ENCODE data around the gene MASP1. TPM values are rescaled to one million over a fixed set of nuclear protein-coding genes. Genes with fewer than 3 reads are reported as not detected.

Gene MASP1
- total and polyA plus RNA-seq, 2 of the 4 experiments (the other 2 are of a cell fraction): 13.1 to 16.2 TPM

DNA sequence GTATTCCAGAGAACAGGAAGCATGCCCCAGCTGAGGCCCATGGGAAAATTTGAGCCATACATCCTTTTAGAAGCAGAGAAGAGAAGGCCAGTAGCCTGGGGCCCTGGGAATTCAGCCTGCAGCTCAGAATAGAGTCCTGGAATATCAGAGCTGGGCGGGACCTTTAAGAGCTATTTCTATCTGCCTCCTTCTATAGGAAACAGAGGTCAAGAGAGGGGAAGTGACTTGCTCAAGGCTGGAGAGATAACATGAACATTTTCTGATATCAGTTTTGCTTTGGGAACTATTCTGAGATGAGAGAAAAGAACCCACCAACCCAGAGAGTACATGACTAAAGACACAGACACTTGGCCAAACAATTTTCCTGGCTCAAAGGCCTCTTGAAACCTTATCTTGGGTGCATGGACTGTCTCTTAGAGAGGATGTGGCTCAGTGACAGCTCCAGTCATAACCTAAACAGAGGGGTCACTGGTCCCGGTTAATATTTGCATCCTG, 26.0 kb downstream of the MASP1 start:
- Histone ChIP-seq H4K8ac (ENCODE audit: low read depth in 2 of 2, low read length in 2 of 2) (peak overlapping the region; percentile 27 to 81), H4K91ac (ENCODE audit: insufficient read depth, low read depth, low read length) (peak overlapping the region; percentile 84), H3K4me1 (ENCODE audit: control insufficient read depth, insufficient read depth, low read length) (peaks cover 22% of the 10 kb centered on the region), H3K27me3 (ENCODE audit: control insufficient read depth, insufficient read depth, low read length) (no peaks in the 10 kb centered on the region), H3K9me1 (ENCODE audit: insufficient read depth, low read length) (peaks cover 8% of the 10 kb centered on the region; the same call in 1 of the 2 replicates), H3K14ac (replicated peaks; ENCODE audit: low read depth, low read length) (peak overlapping the region; percentile 53), H2AK5ac (ENCODE audit: low read depth, low read length) (peak overlapping the region; percentile 77), H3K9ac (ENCODE audit: low read depth, low read length) (no peak overlapping the region), H3K56ac (ENCODE audit: extremely low read depth, insufficient read depth, low read length) (peak overlapping the region; percentile 47), H2BK20ac (ENCODE audit: low read depth, low read length) (peak overlapping the region; percentile 96), H2BK15ac (ENCODE audit: low read depth, low read length) (peak overlapping the region; percentile 69; the same call in 2 of the 3 replicates), H2BK120ac (ENCODE audit: low read depth, low read length) (peak overlapping the region; percentile 96), H2AK9ac (replicated peaks; ENCODE audit: low read depth, low read length, poor library complexity) (peak overlapping the region; percentile 1), H2AFZ (replicated peaks; ENCODE audit: low read length, poor library complexity) (peak overlapping the region; percentile 4), H3K4me2 (ENCODE audit: low read depth, low read length) (no peak overlapping the region; the same call in 1 of the 2 replicates), H3K27ac (ENCODE audit: insufficient read depth, low read length) (peak overlapping the region; percentile 75; the same call in 1 of the 2 replicates), H3K79me1 (ENCODE audit: low read depth in 1 of 2, low read length in 2 of 2) (no peaks in the 10 kb centered on the region), H4K5ac (ENCODE audit: low read depth, low read length) (peak overlapping the region; percentile 85), H3K23ac (ENCODE audit: low read depth, low read length) (peak overlapping the region; percentile 71), H3K18ac (ENCODE audit: low read depth, low read length) (peak overlapping the region; percentile 90), H4K20me1 (ENCODE audit: insufficient read depth, low read length) (no peaks in the 10 kb centered on the region), H2BK5ac (ENCODE audit: low read depth, low read length, poor library complexity, severe bottlenecking) (peak overlapping the region; percentile 98), H3K36me3 (ENCODE audit: control insufficient read depth, insufficient read depth, low read length) (peaks cover 6% of the 10 kb centered on the region), H3K9me3 (ENCODE audit: control insufficient read depth, insufficient read depth, low read length) (peaks cover 13% of the 10 kb centered on the region), H3K4me3 (ENCODE audit: insufficient read depth, low read depth, low read length) (no peak overlapping the region), H3K4ac (ENCODE audit: low read depth, low read length) (peak overlapping the region; percentile 95)
- no TSS peak for BruUV-seq (replicated peaks)
- dilution Hi-C loops (cut with HindIII; ENCODE audit: low sequenced_read_pairs, unreplicated experiment): no loop called here
- ChIA-PET POLR2A (ENCODE audit: unreplicated experiment) (interaction anchor here (1.0 kb wide), 1 partner anchor 26 kb away, joined by 3 read pairs; the partner anchor contains the start of gene MASP1), CTCF (interaction anchor here (0.6 to 1.1 kb wide), 2 partner anchors 14 to 30 kb away, joined by 3 to 5 read pairs; no protein-coding TSS in a partner anchor)
- intact Hi-C loops (cut with micrococcal nuclease): loop anchor here (1.0 kb wide), 1 partner anchor 16 kb away; no protein-coding TSS in a partner anchor
- in situ Hi-C loops (cut with MboI; ENCODE audit: low sequenced_read_pairs): no loop called here
- DNase-seq (no peak), ATAC-seq (ENCODE audit: low read depth) (peak; percentile 3; the same call in 1 of the 2 replicates)
- TF ChIP-seq BHLHE40 (IDR thresholded peaks at IDR 0.05; ENCODE audit: low read depth, low read length) (no peak), RAD21 (IDR thresholded peaks at IDR 0.05; ENCODE audit: low read length) (no peak), RCOR1 (IDR thresholded peaks at IDR 0.05; ENCODE audit: insufficient replicate concordance, low read length) (no peak), CHD1 (IDR thresholded peaks at IDR 0.05; ENCODE audit: low read depth, low read length) (no peak), FOS (IDR thresholded peaks at IDR 0.05; ENCODE audit: low read depth, low read length) (no peak), CEBPB (IDR thresholded peaks at IDR 0.05; ENCODE audit: low read depth, low read length) (no peak), POLR2A (IDR thresholded peaks at IDR 0.05; ENCODE audit: low read depth, low read length) (no peak), SMC3 (IDR thresholded peaks at IDR 0.05; ENCODE audit: low read depth, low read length) (no peak)
- TF ChIP-seq, protein P1, sequence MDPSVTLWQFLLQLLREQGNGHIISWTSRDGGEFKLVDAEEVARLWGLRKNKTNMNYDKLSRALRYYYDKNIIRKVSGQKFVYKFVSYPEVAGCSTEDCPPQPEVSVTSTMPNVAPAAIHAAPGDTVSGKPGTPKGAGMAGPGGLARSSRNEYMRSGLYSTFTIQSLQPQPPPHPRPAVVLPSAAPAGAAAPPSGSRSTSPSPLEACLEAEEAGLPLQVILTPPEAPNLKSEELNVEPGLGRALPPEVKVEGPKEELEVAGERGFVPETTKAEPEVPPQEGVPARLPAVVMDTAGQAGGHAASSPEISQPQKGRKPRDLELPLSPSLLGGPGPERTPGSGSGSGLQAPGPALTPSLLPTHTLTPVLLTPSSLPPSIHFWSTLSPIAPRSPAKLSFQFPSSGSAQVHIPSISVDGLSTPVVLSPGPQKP (IDR thresholded peaks at IDR 0.05; ENCODE audit: borderline replicate concordance, low read depth, low read length): no peak
- no CpG with 5 or more reads among the region's 2 CpGs for WGBS, 2 experiments (ENCODE audit: extremely low coverage in 2 of 2, insufficient read length in 1 of 2)

Measured in IMR-90 (cell line).